Common myeloid progenitor, CD34-positive (primary cell): Measurements from ENCODE around the gene PAPOLA.

Experiments used
- CTCF ChIA-PET: fragments of 350-600 bp; sonication (Branson Sonifier 250); formaldehyde crosslinking; loops from one replicate; lab custom pipeline; 2021; ENCODE audit warnings: antibody characterized with exemption; lab: Charles Lee
- POLR2A ChIA-PET: fragments of 350-600 bp; sonication (Branson Sonifier 250); formaldehyde crosslinking; loops from one replicate; lab custom pipeline; 2021; ENCODE audit warnings: antibody characterized with exemption; lab: Charles Lee
- DNase-seq, 3 donors: peaks; one replicate each; pipeline versions ENCODE4 v3.0.0 to v3.0.0-alpha.2; 2013
- H3K27ac ChIP-seq, 2 experiments: 1 replicate in 1 of 2; 2 replicates in 1 of 2; pipeline ENCODE4 v1.7.0; 2013; ENCODE audit warnings: inconsistent platforms in 2 of 2, low read length in 2 of 2, mild to moderate bottlenecking in 2 of 2, low read depth in 1 of 2, moderate library complexity in 1 of 2; ENCODE audit not compliant: severe bottlenecking in 2 of 2, insufficient read depth in 1 of 2, poor library complexity in 1 of 2
- H3K27me3 ChIP-seq, 5 experiments: replicated peaks in 2 of 5; 1 replicate in 3 of 5; 2 replicates in 2 of 5; pipeline versions ENCODE4 v1.6.1 to v1.7.0; 2013; ENCODE audit warnings: low read length in 4 of 5, mild to moderate bottlenecking in 2 of 5, moderate library complexity in 2 of 5, inconsistent platforms in 1 of 5; ENCODE audit not compliant: insufficient read depth in 5 of 5, control insufficient read depth in 4 of 5
- H3K36me3 ChIP-seq, 4 experiments: 1 replicate in 2 of 4; 2 replicates in 2 of 4; pipeline versions ENCODE4 v1.6.1 to v1.7.0; 2013; ENCODE audit warnings: low read length in 3 of 4, control low read depth in 1 of 4, mild to moderate bottlenecking in 1 of 4; ENCODE audit not compliant: control insufficient read depth in 4 of 4, insufficient read depth in 4 of 4
- H3K4me1 ChIP-seq, 4 experiments: 1 replicate in 3 of 4; 2 replicates in 1 of 4; pipeline versions ENCODE4 v1.6.1 to v1.7.1; 2013; ENCODE audit warnings: low read length in 3 of 4, mild to moderate bottlenecking in 3 of 4, control low read depth in 1 of 4, inconsistent platforms in 1 of 4, moderate library complexity in 1 of 4; ENCODE audit not compliant: control insufficient read depth in 4 of 4, insufficient read depth in 4 of 4; ENCODE audit errors: control extremely low read depth in 1 of 4
- H3K4me3 ChIP-seq, 7 experiments: 1 replicate in 4 of 7; 2 replicates in 3 of 7; pipeline versions ENCODE4 v1.5.1 to v1.7.0; 2013; ENCODE audit warnings: mild to moderate bottlenecking in 7 of 7, low read length in 6 of 7, moderate library complexity in 6 of 7, inconsistent platforms in 2 of 7, low read depth in 2 of 7, control low read depth in 1 of 7; ENCODE audit not compliant: insufficient read depth in 4 of 7, control insufficient read depth in 1 of 7; ENCODE audit errors: extremely low read depth in 1 of 7
- H3K9me3 ChIP-seq, 5 experiments: 1 replicate in 4 of 5; 2 replicates in 1 of 5; pipeline versions ENCODE4 v1.6.1 to v1.7.1; 2013; ENCODE audit warnings: low read length in 4 of 5, mild to moderate bottlenecking in 2 of 5, inconsistent platforms in 1 of 5, low read depth in 1 of 5, moderate library complexity in 1 of 5; ENCODE audit not compliant: control insufficient read depth in 4 of 5, insufficient read depth in 2 of 5; ENCODE audit errors: control extremely low read depth in 1 of 5
- WGBS: methylation state at CpG from one replicate; pipeline ENCODE4 v1.1.5; 2013; ENCODE audit not compliant: insufficient coverage; 5-methylcytosine and 5-hydroxymethylcytosine counted together

Gene PAPOLA

GRCh38 chr14:96581902-96582301 lies 79.7 kb downstream of the PAPOLA start:
- CTCF ChIA-PET, result interaction anchor here (0.7 to 3.0 kb wide), 4 partner anchors 9 to 163 kb away, joined by 3 to 17 read pairs (median 3); no protein-coding TSS in a partner anchor
- POLR2A ChIA-PET, result no interaction called here
- DNase-seq, result no peak

GRCh38 chr14:96582411-96582961 lies 80.3 kb downstream of the PAPOLA start:
- no peaks in the 10 kb centered on the region for H3K36me3 ChIP-seq
- no peak overlapping the region for H3K4me3 ChIP-seq
- 91% methylated on average over 8 of the region's 12 CpGs for WGBS
- H3K27ac ChIP-seq, result no peak overlapping the region
- POLR2A ChIA-PET, result no interaction called here
- CTCF ChIA-PET, result interaction anchor here (0.7 to 4.5 kb wide), 9 partner anchors 8 to 268 kb away, joined by 3 to 34 read pairs (median 5); no protein-coding TSS in a partner anchor
- DNase-seq, result no peak
- H3K9me3 ChIP-seq, result no peaks in the 10 kb centered on the region
- H3K27me3 ChIP-seq, result peaks cover 2 to 35% (median 9%) of the 10 kb centered on the region in 5 experiments
- H3K4me1 ChIP-seq, result peaks cover 0 to 3% (median 0%) of the 10 kb centered on the region in 4 experiments

More at GRCh38 chr14:96581902-96582301, 79.7 kb downstream of the PAPOLA start:
- Histone ChIP-seq H3K27ac (no peak overlapping the region), H3K9me3 (no peaks in the 10 kb centered on the region), H3K4me1 (peaks cover 0 to 5% (median under 1%) of the 10 kb centered on the region in 4 experiments), H3K36me3 (no peaks in the 10 kb centered on the region), H3K4me3 (no peak overlapping the region), H3K27me3 (peaks cover 2 to 30% (median 9%) of the 10 kb centered on the region in 5 experiments)
- WGBS, result 95% methylated on average over 7 of the region's 7 CpGs

- Histone ChIP-seq H3K9me3 (no peaks in the 10 kb centered on the region), H3K36me3 (no peaks in the 10 kb centered on the region), H3K4me3 (no peak overlapping the region), H3K4me1 (peaks cover 0 to 3% (median 0%) of the 10 kb centered on the region in 4 experiments), H3K27ac (no peak overlapping the region), H3K27me3 (peaks cover 2 to 40% (median 12%) of the 10 kb centered on the region in 5 experiments)
- ChIA-PET CTCF (interaction anchor here (0.9 to 4.5 kb wide), 12 partner anchors 8 to 270 kb away, joined by 3 to 34 read pairs (median 5); no protein-coding TSS in a partner anchor), POLR2A (no interaction called here)
- no CpG with 5 or more reads among the region's 4 CpGs for WGBS
- no peak for DNase-seq
Observed at GRCh38 chr14:96582995-96583394, 80.8 kb downstream of the PAPOLA start.

DNA sequence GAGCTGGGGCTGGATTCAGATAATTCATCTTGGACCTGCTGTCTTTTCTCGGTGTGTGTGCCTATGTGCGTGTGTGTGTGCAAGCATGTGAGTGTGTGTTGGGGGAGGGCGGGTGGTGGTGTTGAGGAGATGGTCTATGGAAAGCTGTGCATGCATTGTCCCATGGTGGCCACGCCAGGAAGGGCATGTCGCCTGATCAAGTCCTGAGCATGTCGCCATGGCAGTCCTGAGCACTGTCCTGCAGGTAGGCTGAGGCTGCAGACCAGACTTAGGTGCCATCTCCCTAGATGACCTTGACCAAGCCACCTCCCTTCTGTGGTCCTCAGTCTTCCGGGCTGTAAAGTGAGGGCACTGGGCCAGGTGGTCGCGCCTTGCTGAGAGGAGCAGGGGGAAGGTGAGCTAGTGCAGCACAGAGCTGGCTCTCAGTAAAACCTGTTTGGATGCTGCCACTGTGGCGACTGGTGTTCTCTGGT lies 81.4 kb downstream of the PAPOLA start:
- no peak overlapping the region for H3K4me3 ChIP-seq
- CTCF ChIA-PET, result interaction anchor here (0.6 to 4.5 kb wide), 14 partner anchors 9 to 269 kb away, joined by 3 to 34 read pairs (median 4); no protein-coding TSS in a partner anchor

GRCh38 chr14:96584199-96584906 lies 82.2 kb downstream of the PAPOLA start:
- H3K4me1 ChIP-seq, result peaks cover 0 to 3% (median 1%) of the 10 kb centered on the region in 4 experiments
- H3K27ac ChIP-seq, result no peak overlapping the region
- peak overlapping the region in 2 of 7 experiments; percentile 30 to 50 for H3K4me3 ChIP-seq
- peak; percentile 72 to 75 (median 73) for DNase-seq
- POLR2A ChIA-PET, result no interaction called here
- WGBS, result 9% methylated on average over 13 of the region's 15 CpGs
- no peaks in the 10 kb centered on the region for H3K9me3 ChIP-seq
- CTCF ChIA-PET, result interaction anchor here (0.6 to 4.5 kb wide), 13 partner anchors 9 to 268 kb away, joined by 3 to 34 read pairs (median 5); no protein-coding TSS in a partner anchor
- peaks cover 2 to 53% (median 17%) of the 10 kb centered on the region in 5 experiments for H3K27me3 ChIP-seq
- H3K36me3 ChIP-seq, result no peaks in the 10 kb centered on the region

More for the DNA sequence above, 81.4 kb downstream of the PAPOLA start:
- no peaks in the 10 kb centered on the region for H3K36me3 ChIP-seq
- DNase-seq, result no peak
- 92% methylated on average over 10 of the region's 10 CpGs for WGBS
- H3K27ac ChIP-seq, result no peak overlapping the region
- peaks cover 2 to 46% (median 14%) of the 10 kb centered on the region in 5 experiments for H3K27me3 ChIP-seq
- H3K9me3 ChIP-seq, result no peaks in the 10 kb centered on the region
- POLR2A ChIA-PET, result no interaction called here
- H3K4me1 ChIP-seq, result peaks cover 0 to 3% (median under 1%) of the 10 kb centered on the region in 4 experiments

GRCh38 chr14:96584907-96585671 lies 82.9 kb downstream of the PAPOLA start:
- POLR2A ChIA-PET, result no interaction called here
- Histone ChIP-seq H3K27me3 (peaks cover 4 to 55% (median 22%) of the 10 kb centered on the region in 5 experiments), H3K4me3 (no peak overlapping the region), H3K9me3 (no peaks in the 10 kb centered on the region), H3K36me3 (no peaks in the 10 kb centered on the region), H3K27ac (no peak overlapping the region), H3K4me1 (peaks cover 0 to 3% (median 1%) of the 10 kb centered on the region in 4 experiments)
- CTCF ChIA-PET, result interaction anchor here (1.2 to 4.5 kb wide), 7 partner anchors 10 to 268 kb away, joined by 3 to 34 read pairs (median 7); no protein-coding TSS in a partner anchor
- 91% methylated on average over 18 of the region's 20 CpGs for WGBS
- DNase-seq, result no peak
